PC-9 (cell line): Measurements from ENCODE around the gene ALDH9A1. TPM values are rescaled to one million over a fixed set of nuclear protein-coding genes. Genes with fewer than 3 reads are reported as not detected.
"Not testable (repeated sequence)": the region's sequence is repeated elsewhere in the genome, so short reads cannot be mapped to it uniquely, and the experiment has no call there.

Experiments
- BruUV-seq: library from RNA; stranded (reverse); fragments of 400-500 nt; replicated peaks from 2 replicates; lab custom pipeline; 2021; lab: Mats Ljungman, UMichigan
- CTCF ChIA-PET: fragments of 300-600 bp; sonication (Branson Sonifier 250); formaldehyde crosslinking; loops from one replicate; lab custom pipeline; 2022; ENCODE audit warnings: antibody characterized with exemption; lab: Charles Lee
- POLR2A ChIA-PET: fragments of 300-600 bp; sonication (Branson Sonifier 250); formaldehyde crosslinking; loops from one replicate; lab custom pipeline; 2022; ENCODE audit warnings: antibody characterized with exemption; ENCODE audit not compliant: unreplicated experiment; lab: Charles Lee
- DNase-seq, 2 experiments: peaks; one replicate each; pipeline versions ENCODE4 v3.0.0 to v3.0.0-alpha.2; 2015 to 2022; ENCODE audit warnings: mixed read lengths in 1 of 2
- H2AFZ ChIP-seq: fragments of 200-600 bp; sonication (generic); 2 replicates; pipeline ENCODE4 v1.8.1; 2017; ENCODE audit warnings: antibody characterized with exemption
- H3F3A ChIP-seq: fragments of 200-600 bp; sonication (generic); 2 replicates; pipeline ENCODE4 v1.8.1; 2017; ENCODE audit warnings: antibody characterized with exemption, mild to moderate bottlenecking, low read depth; ENCODE audit not compliant: insufficient read depth
- H3K27ac ChIP-seq: fragments of 200-600 bp; sonication (generic); 2 replicates; pipeline ENCODE4 v1.6.1; 2016; ENCODE audit warnings: mixed run types
- H3K27me3 ChIP-seq: fragments of 200-600 bp; sonication (generic); 2 replicates; pipeline ENCODE4 v1.6.1; 2016; ENCODE audit warnings: low read depth, mixed run types; ENCODE audit not compliant: insufficient read depth
- H3K36me3 ChIP-seq: fragments of 200-600 bp; sonication (generic); 2 replicates; pipeline ENCODE4 v1.6.1; 2016; ENCODE audit warnings: low read depth, mixed run types
- H3K4me1 ChIP-seq: fragments of 200-600 bp; sonication (generic); replicated peaks from 2 replicates; pipeline ENCODE4 v1.6.1; 2016; ENCODE audit warnings: mixed run types; ENCODE audit not compliant: insufficient read depth
- H3K4me2 ChIP-seq: fragments of 200-600 bp; sonication (generic); 2 replicates; pipeline ENCODE4 v1.6.1; 2017; ENCODE audit warnings: mixed run types
- H3K4me3 ChIP-seq: fragments of 200-600 bp; sonication (generic); 2 replicates; pipeline ENCODE4 v1.6.1; 2016; ENCODE audit warnings: mixed run types
- H3K79me2 ChIP-seq: fragments of 200-600 bp; sonication (generic); 2 replicates; pipeline ENCODE4 v1.6.1; 2017; ENCODE audit warnings: low read depth, mixed run types
- H3K9me2 ChIP-seq: fragments of 200-600 bp; sonication (generic); 2 replicates; pipeline ENCODE4 v1.8.1; 2017; ENCODE audit warnings: mild to moderate bottlenecking; ENCODE audit not compliant: insufficient read depth
- H3K9me3 ChIP-seq: fragments of 200-600 bp; sonication (generic); 2 replicates; pipeline ENCODE4 v1.8.1; 2016; ENCODE audit warnings: low read depth; ENCODE audit not compliant: insufficient read depth
- H4K20me1 ChIP-seq: fragments of 200-600 bp; sonication (generic); 2 replicates; pipeline ENCODE4 v1.8.1; 2017; ENCODE audit not compliant: insufficient read depth
- EZH2 ChIP-seq: fragments of 200-600 bp; sonication (generic); IDR thresholded peaks from 2 replicates; pipeline ENCODE4 v1.8.0; 2017; ENCODE audit warnings: antibody characterized with exemption, low read depth
- intact Hi-C: fragments of 100-400 bp; cut with micrococcal nuclease; formaldehyde crosslinking; loops from one replicate; pipeline ENCODE4 v1.10.0; 2022; ENCODE audit not compliant: unreplicated experiment
- total RNA-seq: library from RNA; stranded (reverse); gene quantifications from 2 replicates; pipeline ENCODE4 v1.2.3, GENCODE V29; 2021
- TF ChIP-seq, protein P1 (sequence below): fragments of 200-600 bp; sonication (generic); conservative IDR thresholded peaks from 2 replicates; pipeline ENCODE4 v1.6.1; 2017; ENCODE audit warnings: mixed run types, antibody characterized with exemption, mild to moderate bottlenecking, moderate library complexity

The ALDH9A1 gene
- total RNA-seq, 1 experiment from 2014 or later: 42.5 TPM

DNA sequence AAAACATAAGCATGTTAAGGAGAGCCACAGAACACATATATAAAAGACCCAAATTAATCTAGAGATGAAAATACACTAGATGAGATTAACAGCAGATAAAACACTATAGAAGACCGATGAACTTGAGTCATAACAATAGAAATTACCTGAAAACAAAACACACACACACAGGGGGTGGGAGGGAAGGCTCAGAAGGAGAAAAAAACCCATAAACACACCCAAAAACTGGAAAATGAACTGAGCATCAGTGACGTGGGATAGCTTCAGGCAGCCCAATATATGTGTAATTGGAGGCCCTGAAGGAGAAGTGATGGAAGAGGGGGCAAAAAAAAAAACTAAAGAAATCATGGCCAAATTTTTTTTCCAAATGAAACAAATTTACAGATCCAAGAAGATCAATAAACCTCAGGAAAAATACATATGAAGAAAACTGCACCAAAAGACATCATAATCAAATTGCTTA is 11.4 kb downstream of the ALDH9A1 start:
- H4K20me1 ChIP-seq: no peaks in the 10 kb centered on the region; the same call in 1 of the 2 replicates
- H3K79me2 ChIP-seq: 0 out of 2 replicates have a peak, but pooled peaks cover 17% of the 10 kb centered on the region
- no TSS peak for BruUV-seq
- peaks cover 14% of the 10 kb centered on the region for H3K36me3 ChIP-seq
- H3K9me2 ChIP-seq: no peaks in the 10 kb centered on the region
- H3K9me3 ChIP-seq: no peaks in the 10 kb centered on the region
- no peaks in the 10 kb centered on the region for H3K4me1 ChIP-seq
- H2AFZ ChIP-seq: no peak overlapping the region
- ChIA-PET CTCF (no interaction called here), POLR2A (no interaction called here)
- no peak overlapping the region for H3K4me3 ChIP-seq
- intact Hi-C loops: no loop called here
- no peak for DNase-seq
- no peak overlapping the region for H3K4me2 ChIP-seq
- no peak for TF ChIP-seq EZH2
- TF ChIP-seq, protein P1, sequence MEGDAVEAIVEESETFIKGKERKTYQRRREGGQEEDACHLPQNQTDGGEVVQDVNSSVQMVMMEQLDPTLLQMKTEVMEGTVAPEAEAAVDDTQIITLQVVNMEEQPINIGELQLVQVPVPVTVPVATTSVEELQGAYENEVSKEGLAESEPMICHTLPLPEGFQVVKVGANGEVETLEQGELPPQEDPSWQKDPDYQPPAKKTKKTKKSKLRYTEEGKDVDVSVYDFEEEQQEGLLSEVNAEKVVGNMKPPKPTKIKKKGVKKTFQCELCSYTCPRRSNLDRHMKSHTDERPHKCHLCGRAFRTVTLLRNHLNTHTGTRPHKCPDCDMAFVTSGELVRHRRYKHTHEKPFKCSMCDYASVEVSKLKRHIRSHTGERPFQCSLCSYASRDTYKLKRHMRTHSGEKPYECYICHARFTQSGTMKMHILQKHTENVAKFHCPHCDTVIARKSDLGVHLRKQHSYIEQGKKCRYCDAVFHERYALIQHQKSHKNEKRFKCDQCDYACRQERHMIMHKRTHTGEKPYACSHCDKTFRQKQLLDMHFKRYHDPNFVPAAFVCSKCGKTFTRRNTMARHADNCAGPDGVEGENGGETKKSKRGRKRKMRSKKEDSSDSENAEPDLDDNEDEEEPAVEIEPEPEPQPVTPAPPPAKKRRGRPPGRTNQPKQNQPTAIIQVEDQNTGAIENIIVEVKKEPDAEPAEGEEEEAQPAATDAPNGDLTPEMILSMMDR: no peak
- H3F3A ChIP-seq: no peaks in the 10 kb centered on the region
- no peaks in the 10 kb centered on the region for H3K27me3 ChIP-seq
- H3K27ac ChIP-seq: no peak overlapping the region

DNA sequence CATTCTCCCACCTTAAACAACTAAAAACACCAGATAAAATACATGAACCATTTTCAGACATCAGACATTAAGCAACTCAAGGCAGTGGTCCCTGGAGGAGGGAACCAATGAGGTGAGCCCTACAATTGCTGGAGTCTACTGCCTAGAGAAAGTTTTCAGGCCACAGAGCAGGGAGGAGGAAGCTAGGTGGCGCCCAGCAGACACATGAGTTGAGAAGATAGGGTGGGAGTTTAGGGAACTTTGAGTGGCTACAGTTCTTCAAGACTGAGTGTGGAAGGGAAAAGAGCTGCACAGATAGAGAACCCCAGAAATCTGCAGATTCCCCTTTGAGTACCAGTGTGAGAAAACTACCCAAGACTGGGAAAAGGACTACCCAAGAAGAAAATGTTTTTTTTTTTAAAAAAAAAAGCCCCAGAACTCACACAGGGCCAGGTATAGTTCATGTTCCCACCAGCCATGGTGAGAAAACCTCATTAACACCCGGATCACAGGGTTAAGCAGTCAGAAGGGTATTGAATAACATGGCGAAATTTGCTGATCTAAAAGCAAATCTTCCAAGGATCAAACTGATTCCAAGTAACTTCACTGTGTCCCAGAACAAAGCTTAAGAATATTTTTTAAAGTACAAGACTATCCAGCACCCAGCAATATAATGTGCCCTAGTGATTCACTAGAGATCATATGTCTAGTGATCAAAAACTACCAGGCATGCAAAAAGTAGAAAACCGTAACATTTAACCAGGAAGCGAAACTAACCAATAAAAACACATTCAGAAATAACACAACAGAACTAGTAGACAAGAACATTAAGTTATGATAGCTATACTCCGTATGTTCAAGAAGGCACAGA is 12.0 kb downstream of the ALDH9A1 start:
- no peak for TF ChIP-seq EZH2
- TF ChIP-seq, protein P1: no peak
- no peaks in the 10 kb centered on the region for H3K27me3 ChIP-seq
- intact Hi-C loops: no loop called here
- no peak overlapping the region for H3K27ac ChIP-seq
- no peak overlapping the region for H3K4me3 ChIP-seq
- no peaks in the 10 kb centered on the region for H3F3A ChIP-seq
- ChIA-PET CTCF (no interaction called here), POLR2A (no interaction called here)
- no peaks in the 10 kb centered on the region for H3K9me2 ChIP-seq
- H4K20me1 ChIP-seq: no peaks in the 10 kb centered on the region; the same call in 1 of the 2 replicates
- H3K9me3 ChIP-seq: no peaks in the 10 kb centered on the region
- BruUV-seq: no TSS peak
- H3K79me2 ChIP-seq: 0 out of 2 replicates have a peak, but pooled peaks cover 17% of the 10 kb centered on the region
- H3K36me3 ChIP-seq: peaks cover 16% of the 10 kb centered on the region
- no peak overlapping the region for H2AFZ ChIP-seq
- no peak overlapping the region for H3K4me2 ChIP-seq
- H3K4me1 ChIP-seq: no peaks in the 10 kb centered on the region
- DNase-seq: no peak

DNA sequence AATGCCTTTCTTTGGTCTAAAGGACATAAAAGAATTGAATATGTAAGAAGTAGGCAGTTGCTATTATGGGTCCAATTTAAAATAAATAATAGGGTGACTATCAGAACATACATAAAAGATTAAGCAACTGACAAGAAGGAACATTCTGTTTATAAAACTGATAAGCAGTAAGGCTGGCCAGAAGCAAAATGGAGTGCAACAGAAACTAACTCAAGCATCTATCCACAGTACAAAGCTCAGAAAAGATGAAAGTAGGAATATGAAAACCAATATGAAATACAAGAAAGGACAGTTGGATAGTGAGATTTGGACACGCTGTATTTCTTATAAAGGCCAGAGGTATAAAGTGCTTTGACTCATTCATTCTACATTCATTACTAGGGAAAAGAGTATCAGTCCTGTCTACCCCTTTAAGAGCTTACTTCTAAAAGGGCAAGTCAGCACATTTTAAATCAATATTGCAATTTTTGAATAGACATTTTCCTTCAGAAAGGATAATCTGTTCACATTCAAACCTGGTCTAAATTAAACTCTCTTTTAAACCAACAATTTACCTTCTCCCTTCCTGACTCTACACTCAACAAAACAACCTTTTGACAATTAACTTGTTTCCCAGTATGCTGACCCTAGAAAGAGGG is 14.4 kb downstream of the ALDH9A1 start:
- POLR2A ChIA-PET: no interaction called here
- H3K79me2 ChIP-seq: 0 out of 2 replicates have a peak, but pooled peaks cover 14% of the 10 kb centered on the region
- TF ChIP-seq, protein P1: no peak
- TF ChIP-seq EZH2: no peak

DNA sequence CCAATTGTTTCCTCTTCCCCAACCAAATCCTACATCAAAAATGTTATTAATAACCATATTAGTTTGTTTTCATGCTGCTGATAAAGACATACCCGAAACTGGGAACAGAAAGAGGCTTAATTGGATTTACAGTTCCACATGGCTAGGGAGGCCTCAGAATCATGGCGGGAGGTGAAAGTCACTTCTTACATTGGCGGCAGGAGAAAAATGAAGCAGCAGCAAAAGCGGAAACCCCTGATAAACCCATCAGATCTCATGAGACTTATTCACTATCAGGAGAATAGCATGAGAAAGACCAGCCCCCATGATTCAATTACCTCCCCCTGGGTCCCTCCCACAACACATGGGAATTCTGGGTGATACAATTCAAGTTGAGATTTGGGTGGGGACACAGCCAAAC is 17.6 kb downstream of the ALDH9A1 start:
- H3K79me2 ChIP-seq, H3K4me1 ChIP-seq, H3K9me2 ChIP-seq, CTCF ChIA-PET, DNase-seq, H3K4me3 ChIP-seq, H2AFZ ChIP-seq, BruUV-seq, H3K9me3 ChIP-seq, H4K20me1 ChIP-seq, H3F3A ChIP-seq, H3K4me2 ChIP-seq, H3K27me3 ChIP-seq, POLR2A ChIA-PET, H3K27ac ChIP-seq: not testable (repeated sequence)
- H3K36me3 ChIP-seq: peaks cover 28% of the 10 kb centered on the region
- intact Hi-C loops: loop anchor here (1.0 kb wide), 1 partner anchor 9 kb away; no protein-coding TSS in a partner anchor

More for the DNA sequence above, 14.4 kb downstream of the ALDH9A1 start:
- H3K9me3 ChIP-seq: no peaks in the 10 kb centered on the region
- peaks cover 24% of the 10 kb centered on the region for H3K36me3 ChIP-seq
- no peaks in the 10 kb centered on the region for H3F3A ChIP-seq
- no peak overlapping the region for H3K4me2 ChIP-seq
- no peaks in the 10 kb centered on the region for H3K9me2 ChIP-seq
- H3K4me3 ChIP-seq: no peak overlapping the region
- H3K27ac ChIP-seq: no peak overlapping the region
- DNase-seq: no peak
- no peaks in the 10 kb centered on the region for H4K20me1 ChIP-seq
- intact Hi-C loops: no loop called here
- BruUV-seq: no TSS peak
- H3K4me1 ChIP-seq: no peaks in the 10 kb centered on the region
- no peak overlapping the region for H2AFZ ChIP-seq
- CTCF ChIA-PET: no interaction called here
- no peaks in the 10 kb centered on the region for H3K27me3 ChIP-seq
